NCI-H2029 treated with DMSO at 0.1 percent for 48 hours (cell line): ENCODE measurements around the gene PHTF1.

Experiments used
- DNase-seq: peaks from one replicate; lab custom pipeline; 2025; lab: John Stamatoyannopoulos, UW

PHTF1 gene

GRCh38 chr1:113665071-113665470, 94.2 kb downstream of the PHTF1 start:
- no peak for DNase-seq

- DNase-seq = no peak
Measured at GRCh38 chr1:113663165-113663951, 95.9 kb downstream of the PHTF1 start.

GRCh38 chr1:113662101-113662500, 97.2 kb downstream of the PHTF1 start:
- no peak for DNase-seq

GRCh38 chr1:113660088-113660487, 99.2 kb downstream of the PHTF1 start:
- peak; percentile 7 for DNase-seq

- no peak for DNase-seq
Measured at GRCh38 chr1:113659556-113659955, 99.7 kb downstream of the PHTF1 start.

- DNase-seq = no peak
Measured at GRCh38 chr1:113659035-113659434, 100.3 kb downstream of the PHTF1 start.

- DNase-seq = no peak
Measured at GRCh38 chr1:113657556-113658063, 101.7 kb downstream of the PHTF1 start.

- no peak for DNase-seq
Measured at GRCh38 chr1:113657126-113657525, 102.2 kb downstream of the PHTF1 start.

- DNase-seq = no peak
Measured at GRCh38 chr1:113654883-113655282, 104.4 kb downstream of the PHTF1 start.

GRCh38 chr1:113653741-113654140, 105.5 kb downstream of the PHTF1 start:
- no peak for DNase-seq

- DNase-seq = no peak
Measured at GRCh38 chr1:113652771-113653170, 106.5 kb downstream of the PHTF1 start.

- no peak for DNase-seq
Measured at GRCh38 chr1:113648478-113648877, 110.8 kb downstream of the PHTF1 start.

GRCh38 chr1:113647164-113647563, 112.1 kb downstream of the PHTF1 start:
- DNase-seq = no peak
